Embryonic facial prominence (tissue), 1 donor: ENCODE results near the gene RILPL1.
"Not testable (repeated sequence)": the region's sequence is repeated elsewhere in the genome, so short reads cannot be mapped to it uniquely, and the experiment has no call there.

Experiments used
- DNase-seq: peaks from one replicate; pipeline ENCODE4 v3.0.0-alpha.2; 2016; ENCODE audit errors: extremely low spot score

Gene RILPL1

DNA sequence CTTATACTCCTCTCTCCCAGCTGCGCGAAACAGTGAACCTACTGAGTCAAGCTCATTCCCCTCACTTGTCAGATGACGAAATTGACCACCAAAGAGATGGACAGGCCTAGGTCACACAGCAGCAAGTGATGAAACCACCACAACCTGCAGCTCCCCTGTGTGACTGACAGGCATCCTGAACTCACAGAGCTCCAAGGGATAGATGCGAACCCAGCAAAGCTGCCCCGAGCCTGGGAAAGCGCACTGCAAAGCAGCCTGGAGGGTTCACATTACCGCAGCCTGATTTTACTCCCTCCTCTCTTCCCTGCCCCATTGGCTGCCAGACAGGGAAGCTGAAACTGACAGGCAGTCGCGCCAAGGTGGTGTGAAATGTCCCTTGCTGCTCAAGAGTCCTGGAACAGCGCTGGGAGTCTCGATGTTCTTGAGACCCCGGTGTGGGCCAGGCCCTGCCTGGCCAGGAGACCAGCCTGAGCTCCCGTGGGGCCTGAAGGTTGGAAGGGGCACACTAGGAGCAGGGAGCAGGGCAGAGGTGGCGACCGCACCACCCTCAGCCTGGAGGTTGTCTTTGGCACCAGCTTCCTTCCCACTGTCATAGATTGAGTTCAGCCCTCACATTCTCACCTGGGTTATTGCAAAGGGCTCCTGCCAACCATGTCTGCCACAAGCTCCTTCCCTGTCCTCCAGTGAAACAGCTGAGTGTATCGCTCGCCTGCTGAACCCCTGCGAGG is 39.2 kb downstream of the RILPL1 start:
- no peak for DNase-seq

- DNase-seq: not testable (repeated sequence)
These were observed 41.0 kb downstream of the RILPL1 start for GRCh38 chr12:123492339-123493039.

DNA sequence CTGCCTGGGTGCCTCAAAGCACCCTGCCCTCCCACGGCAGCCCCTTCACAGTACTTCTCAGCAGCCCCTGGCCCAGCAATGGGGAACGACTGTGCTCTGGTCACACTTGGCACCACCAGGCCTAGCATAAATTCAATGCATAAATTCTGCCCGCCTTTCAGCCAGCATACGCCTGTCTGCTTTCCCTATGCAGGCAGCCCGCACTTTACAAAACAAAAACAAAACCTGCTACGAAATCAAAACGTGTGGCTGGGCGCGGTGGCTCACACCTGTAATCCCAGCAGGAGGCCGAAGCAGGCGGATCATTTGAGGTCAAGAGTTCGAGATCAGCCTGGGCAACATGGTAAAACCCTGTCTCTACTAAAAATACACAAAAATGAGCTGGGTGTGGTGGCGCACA is 42.0 kb downstream of the RILPL1 start:
- no peak for DNase-seq

- DNase-seq: no peak
These were observed 42.5 kb downstream of the RILPL1 start for GRCh38 chr12:123491056-123491455.

- DNase-seq: no peak
These were observed 43.4 kb downstream of the RILPL1 start for GRCh38 chr12:123490089-123490488.

DNA sequence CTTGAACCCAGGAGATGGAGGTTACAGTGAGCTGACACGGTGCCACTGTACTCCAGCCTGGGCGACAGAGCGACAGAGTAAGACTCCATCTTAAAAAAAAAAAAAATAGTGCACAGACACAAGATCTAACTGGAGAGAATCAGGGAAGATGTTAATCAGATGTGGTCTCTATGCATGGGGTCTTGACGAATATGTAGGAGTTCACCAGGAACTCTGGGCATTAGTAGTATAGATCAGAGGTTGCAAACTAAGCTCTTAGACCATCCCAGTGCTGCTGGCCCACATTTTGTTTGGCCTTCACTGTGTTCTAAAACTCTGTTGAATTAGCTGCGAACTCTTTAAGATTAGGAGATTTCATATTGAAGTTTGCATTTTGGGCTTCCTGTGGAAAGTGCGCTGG is 43.9 kb downstream of the RILPL1 start:
- no peak for DNase-seq

DNA sequence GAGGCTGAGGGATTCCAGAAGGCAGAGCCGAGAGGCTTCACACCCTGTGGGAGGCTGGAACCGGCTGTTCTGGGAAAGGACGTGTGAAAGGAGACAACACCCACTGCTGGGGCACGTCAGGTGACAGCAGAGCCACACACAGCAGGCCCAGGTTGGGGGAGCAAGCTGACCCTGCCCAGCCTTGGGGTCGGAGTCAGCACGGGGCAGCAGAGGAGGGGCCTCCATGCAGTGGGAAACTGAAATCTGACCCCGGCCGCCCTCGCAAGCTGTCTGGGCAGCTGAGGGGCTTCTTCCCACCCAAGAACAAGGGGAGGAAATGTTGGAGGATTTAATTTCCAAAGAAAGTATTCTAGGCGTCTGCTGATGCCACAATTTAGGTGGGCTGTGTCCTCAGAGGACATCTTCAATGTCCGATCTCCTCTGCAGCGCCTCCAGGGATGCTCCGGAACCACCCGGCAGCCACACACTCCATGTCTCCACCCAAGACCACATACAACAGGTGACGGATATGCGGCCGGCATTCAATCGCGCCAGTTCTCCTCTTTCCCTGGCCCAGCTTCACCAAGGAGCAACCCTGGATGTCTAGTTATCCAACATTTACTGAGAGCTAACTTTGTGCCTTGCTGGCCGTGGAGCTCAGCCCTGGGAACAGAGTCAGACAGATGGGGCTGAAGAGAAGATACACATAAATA is 44.8 kb downstream of the RILPL1 start:
- DNase-seq: no peak

- DNase-seq: no peak
These were observed 46.1 kb downstream of the RILPL1 start for GRCh38 chr12:123487428-123487827.

- no peak for DNase-seq
These were observed 47.8 kb downstream of the RILPL1 start for GRCh38 chr12:123485756-123486155.

GRCh38 chr12:123483602-123484248 is 49.8 kb downstream of the RILPL1 start:
- DNase-seq: no peak

DNA sequence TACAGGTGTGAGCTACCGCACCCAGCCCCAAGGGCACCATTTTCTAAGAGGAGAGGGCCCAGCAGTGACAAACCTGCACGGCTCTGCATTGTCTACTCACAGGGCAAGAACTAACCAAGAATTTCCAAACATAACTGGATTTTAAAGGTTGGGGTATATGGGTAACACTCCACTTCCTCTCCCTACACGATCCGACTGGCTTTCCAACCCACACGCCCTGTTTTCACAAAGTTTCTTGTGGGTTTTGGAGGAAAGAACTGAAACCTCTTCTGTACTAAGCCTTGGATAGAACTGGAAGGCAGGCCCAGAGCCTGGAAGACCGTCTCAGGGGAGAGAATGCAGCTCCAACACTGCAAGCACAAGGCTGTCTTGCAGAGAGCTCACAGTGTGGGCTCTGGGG is 50.6 kb downstream of the RILPL1 start:
- no peak for DNase-seq

GRCh38 chr12:123481251-123481650 is 52.3 kb downstream of the RILPL1 start:
- DNase-seq: not testable (repeated sequence)

- DNase-seq: no peak
These were observed 53.9 kb downstream of the RILPL1 start for GRCh38 chr12:123479442-123480180.

GRCh38 chr12:123478762-123479161 is 54.8 kb downstream of the RILPL1 start:
- no peak for DNase-seq

GRCh38 chr12:123478069-123478468 is 55.5 kb downstream of the RILPL1 start:
- no peak for DNase-seq

DNA sequence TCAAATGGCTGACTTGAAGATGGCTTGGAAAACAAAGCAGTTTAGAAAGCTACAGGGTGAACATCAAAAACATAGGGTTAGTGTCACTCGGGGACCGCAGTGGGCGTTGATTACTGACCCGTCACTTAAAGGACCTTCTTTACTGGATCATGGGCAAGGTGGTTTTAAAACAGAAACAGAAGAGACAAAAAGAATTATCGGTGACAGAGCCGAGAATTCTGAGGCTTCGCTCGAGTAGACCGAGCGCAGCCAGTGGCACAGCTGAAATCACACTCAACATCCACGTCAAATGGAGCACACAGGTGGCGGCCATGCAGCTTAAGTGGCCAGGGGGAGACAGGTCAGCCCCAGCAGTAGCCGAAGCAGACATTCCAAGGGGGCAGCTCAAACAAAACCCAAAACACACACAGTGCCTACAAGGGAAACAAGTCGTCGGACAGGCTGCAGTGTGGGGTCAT is 58.2 kb downstream of the RILPL1 start:
- DNase-seq: no peak

DNA sequence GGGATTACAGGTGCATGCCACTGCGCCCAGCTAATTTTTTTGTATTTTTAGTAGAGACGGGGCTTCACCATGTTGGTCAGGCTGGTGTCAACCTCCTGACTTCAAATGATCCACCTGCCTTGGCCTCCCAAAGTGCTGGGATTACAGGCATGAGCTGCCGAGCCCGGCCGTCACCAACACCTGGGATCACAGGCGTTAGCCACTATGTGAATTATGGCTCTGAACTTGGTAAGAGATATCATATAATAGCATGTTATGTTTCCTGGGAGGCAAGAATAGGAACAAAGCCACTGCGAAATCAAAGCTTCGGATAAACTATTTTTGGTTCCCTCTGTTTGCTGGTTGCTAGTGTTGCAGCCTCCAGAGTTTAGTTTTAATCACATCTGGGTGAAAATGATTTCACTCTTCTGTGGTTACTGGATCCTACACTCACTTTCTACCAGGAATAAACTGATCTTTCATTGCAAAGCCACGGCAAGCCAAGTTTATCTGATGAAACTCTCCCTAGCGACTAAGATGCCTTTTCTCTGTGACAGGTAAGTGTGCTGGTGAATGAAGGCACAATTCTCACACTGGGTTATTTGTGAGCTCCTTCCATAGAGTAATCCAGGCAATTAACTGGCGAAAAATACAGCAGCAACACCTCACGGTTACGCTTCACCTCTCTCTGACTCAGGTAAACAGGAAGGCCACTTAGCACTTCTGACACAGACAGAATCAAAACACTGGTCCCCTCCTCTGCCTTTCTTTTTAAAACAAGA is 58.9 kb downstream of the RILPL1 start:
- DNase-seq: no peak

GRCh38 chr12:123472438-123472849 is 61.1 kb downstream of the RILPL1 start:
- no peak for DNase-seq

- DNase-seq: no peak
These were observed 62.0 kb downstream of the RILPL1 start for GRCh38 chr12:123471374-123472068.

GRCh38 chr12:123469978-123470377 is 63.5 kb downstream of the RILPL1 start:
- no peak for DNase-seq
